HG02623 (cell line): ENCODE measurements around the gene CCL19.
"Not testable (repeated sequence)": the region's sequence is repeated elsewhere in the genome, so short reads cannot be mapped to it uniquely, and the experiment has no call there.

Experiments used
- ATAC-seq: cut with Tn5 transposase; IDR thresholded peaks from one replicate; pipeline ENCODE4 v1.9.1; 2021; ENCODE audit warnings: moderate library complexity; ENCODE audit not compliant: unreplicated experiment

CCL19 gene

GRCh38 chr9:34690983-34691935, at the start of gene CCL19:
Gene CCL19 (minus strand): TSS chr9:34691276. CDS start chr9:34691139, 137 bp downstream.
- no peak for ATAC-seq

GRCh38 chr9:34740176-34740575, 49.1 kb upstream of the CCL19 start:
- not testable (repeated sequence) for ATAC-seq

GRCh38 chr9:34737677-34738260, 46.7 kb upstream of the CCL19 start:
- ATAC-seq, result no peak

GRCh38 chr9:34734720-34735119, 43.6 kb upstream of the CCL19 start:
- ATAC-seq, result no peak

- ATAC-seq, result no peak
These were observed 41.8 kb upstream of the CCL19 start for GRCh38 chr9:34732886-34733285.

GRCh38 chr9:34732478-34732877, 41.4 kb upstream of the CCL19 start:
- no peak for ATAC-seq

GRCh38 chr9:34723141-34723540, 32.1 kb upstream of the CCL19 start:
- ATAC-seq, result no peak

GRCh38 chr9:34719769-34720025, 28.6 kb upstream of the CCL19 start:
- not testable (repeated sequence) for ATAC-seq

- no peak for ATAC-seq
These were observed 28.1 kb upstream of the CCL19 start for GRCh38 chr9:34719021-34719768.

- ATAC-seq, result no peak
These were observed 27.0 kb upstream of the CCL19 start for GRCh38 chr9:34717996-34718614.

GRCh38 chr9:34716711-34717110, 25.6 kb upstream of the CCL19 start:
- ATAC-seq, result no peak

GRCh38 chr9:34715639-34716215, 24.7 kb upstream of the CCL19 start:
- ATAC-seq, result no peak

GRCh38 chr9:34714007-34714406, 22.9 kb upstream of the CCL19 start:
- ATAC-seq, result no peak

- ATAC-seq, result no peak
These were observed 21.1 kb upstream of the CCL19 start for GRCh38 chr9:34712140-34712539.

- ATAC-seq, result no peak
These were observed 18.9 kb upstream of the CCL19 start, which contains the start of gene CCL21 for GRCh38 chr9:34710023-34710422. Gene CCL21 (minus strand): TSS chr9:34710136. CDS start chr9:34710066, 70 bp downstream.

GRCh38 chr9:34709196-34709978, 18.3 kb upstream of the CCL19 start:
- no peak for ATAC-seq

- no peak for ATAC-seq
These were observed 16.1 kb upstream of the CCL19 start for GRCh38 chr9:34707130-34707529.

- ATAC-seq, result peak; percentile 64
These were observed 11.0 kb upstream of the CCL19 start for GRCh38 chr9:34701769-34702736.
